ENCODE measurements around the gene DHRS11. TPM values are rescaled to one million over a fixed set of nuclear protein-coding genes. Genes with fewer than 3 reads are reported as not detected.

The DHRS11 gene
- polyA plus RNA-seq, 1 donor from 2014 or later: 18.6 TPM

GRCh38 chr17:36645422-36645821 lies 53.7 kb downstream of the DHRS11 start:
- Histone ChIP-seq H2AFZ (ENCODE audit: low read depth, low read length) (no peak overlapping the region), H3K9me3 (ENCODE audit: low read length) (peaks cover 3% of the 10 kb centered on the region), H3K4me2 (ENCODE audit: low read length) (peak overlapping the region; percentile 38), H3K27me3 (ENCODE audit: insufficient read depth, low read depth, low read length) (peaks cover 38% of the 10 kb centered on the region), H3K9me2 (ENCODE audit: insufficient read depth, low read length) (no peaks in the 10 kb centered on the region), H3K36me3 (ENCODE audit: insufficient read depth, low read length) (no peaks in the 10 kb centered on the region), H4K20me1 (ENCODE audit: insufficient read depth) (no peaks in the 10 kb centered on the region), H3F3A (ENCODE audit: insufficient read depth, low read length, poor library complexity, severe bottlenecking) (no peaks in the 10 kb centered on the region), H3K27ac (ENCODE audit: low read length) (no peak overlapping the region), H3K4me3 (ENCODE audit: low read length) (no peak overlapping the region), H3K79me2 (replicated peaks; ENCODE audit: insufficient read depth, low read length) (no peaks in the 10 kb centered on the region), H3K9ac (ENCODE audit: low read length) (no peak overlapping the region)
- TF ChIP-seq TAF1 (IDR thresholded peaks at IDR 0.05; ENCODE audit: low read depth): no peak
- no peak for TF ChIP-seq RAD21 (conservative IDR thresholded peaks at IDR 0.05)
- TF ChIP-seq POLR2AphosphoS5 (IDR thresholded peaks at IDR 0.05): no peak
- no peak for TF ChIP-seq REST (IDR thresholded peaks at IDR 0.05; ENCODE audit: borderline replicate concordance)
- TF ChIP-seq, protein P1, sequence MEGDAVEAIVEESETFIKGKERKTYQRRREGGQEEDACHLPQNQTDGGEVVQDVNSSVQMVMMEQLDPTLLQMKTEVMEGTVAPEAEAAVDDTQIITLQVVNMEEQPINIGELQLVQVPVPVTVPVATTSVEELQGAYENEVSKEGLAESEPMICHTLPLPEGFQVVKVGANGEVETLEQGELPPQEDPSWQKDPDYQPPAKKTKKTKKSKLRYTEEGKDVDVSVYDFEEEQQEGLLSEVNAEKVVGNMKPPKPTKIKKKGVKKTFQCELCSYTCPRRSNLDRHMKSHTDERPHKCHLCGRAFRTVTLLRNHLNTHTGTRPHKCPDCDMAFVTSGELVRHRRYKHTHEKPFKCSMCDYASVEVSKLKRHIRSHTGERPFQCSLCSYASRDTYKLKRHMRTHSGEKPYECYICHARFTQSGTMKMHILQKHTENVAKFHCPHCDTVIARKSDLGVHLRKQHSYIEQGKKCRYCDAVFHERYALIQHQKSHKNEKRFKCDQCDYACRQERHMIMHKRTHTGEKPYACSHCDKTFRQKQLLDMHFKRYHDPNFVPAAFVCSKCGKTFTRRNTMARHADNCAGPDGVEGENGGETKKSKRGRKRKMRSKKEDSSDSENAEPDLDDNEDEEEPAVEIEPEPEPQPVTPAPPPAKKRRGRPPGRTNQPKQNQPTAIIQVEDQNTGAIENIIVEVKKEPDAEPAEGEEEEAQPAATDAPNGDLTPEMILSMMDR (IDR thresholded peaks at IDR 0.05; ENCODE audit: poor library complexity, severe bottlenecking): no peak
- TF ChIP-seq SMC3 (conservative IDR thresholded peaks at IDR 0.05; ENCODE audit: poor library complexity): no peak
- no peak for TF ChIP-seq MXI1 (conservative IDR thresholded peaks at IDR 0.05; ENCODE audit: poor library complexity, severe bottlenecking)

DNA sequence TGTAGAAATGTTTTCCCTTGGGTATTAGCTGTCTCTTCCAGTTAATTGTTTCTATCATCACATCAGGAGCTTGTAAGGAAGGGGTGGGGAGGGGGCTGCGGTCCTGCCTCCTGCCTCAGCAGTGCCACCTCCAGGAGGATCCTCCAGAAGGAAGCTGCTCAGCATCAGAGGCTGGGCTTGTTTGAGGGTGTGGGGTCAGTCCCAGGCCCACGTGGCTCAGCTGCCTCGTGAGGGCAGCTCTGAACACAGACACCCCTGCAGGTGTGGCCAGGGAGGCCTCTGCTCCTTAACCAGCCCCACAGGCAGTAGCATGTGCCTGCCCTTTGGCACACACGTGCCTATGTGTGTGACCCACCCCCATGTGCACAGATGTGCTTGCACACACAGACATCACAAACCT lies 56.0 kb downstream of the DHRS11 start:
- Histone ChIP-seq H3K4me2 (ENCODE audit: low read length) (no peak overlapping the region), H3K4me3 (ENCODE audit: low read length) (no peak overlapping the region), H3K9me3 (ENCODE audit: low read length) (no peaks in the 10 kb centered on the region), H3F3A (ENCODE audit: insufficient read depth, low read length, poor library complexity, severe bottlenecking) (no peaks in the 10 kb centered on the region), H3K36me3 (ENCODE audit: insufficient read depth, low read length) (no peaks in the 10 kb centered on the region), H3K9ac (ENCODE audit: low read length) (no peak overlapping the region), H3K9me2 (ENCODE audit: insufficient read depth, low read length) (no peaks in the 10 kb centered on the region), H2AFZ (ENCODE audit: low read depth, low read length) (no peak overlapping the region), H4K20me1 (ENCODE audit: insufficient read depth) (no peaks in the 10 kb centered on the region), H3K27ac (ENCODE audit: low read length) (no peak overlapping the region), H3K79me2 (replicated peaks; ENCODE audit: insufficient read depth, low read length) (no peaks in the 10 kb centered on the region), H3K27me3 (ENCODE audit: insufficient read depth, low read depth, low read length) (peaks cover 16% of the 10 kb centered on the region)
- TF ChIP-seq TAF1 (IDR thresholded peaks at IDR 0.05; ENCODE audit: low read depth) (no peak), MXI1 (conservative IDR thresholded peaks at IDR 0.05; ENCODE audit: poor library complexity, severe bottlenecking) (no peak)
- TF ChIP-seq, protein P1 (IDR thresholded peaks at IDR 0.05; ENCODE audit: poor library complexity, severe bottlenecking): peak; percentile 38
